ENCODE measurements around the gene MRPL55. TPM values are rescaled to one million over a fixed set of nuclear protein-coding genes. Genes with fewer than 3 reads are reported as not detected.

Gene MRPL55
- total and polyA plus RNA-seq, 2 of the 13 experiments (the other 11 are each of a cell fraction or from before 2014, with no cell fraction given) = 58.6 to 92.9 TPM

DNA sequence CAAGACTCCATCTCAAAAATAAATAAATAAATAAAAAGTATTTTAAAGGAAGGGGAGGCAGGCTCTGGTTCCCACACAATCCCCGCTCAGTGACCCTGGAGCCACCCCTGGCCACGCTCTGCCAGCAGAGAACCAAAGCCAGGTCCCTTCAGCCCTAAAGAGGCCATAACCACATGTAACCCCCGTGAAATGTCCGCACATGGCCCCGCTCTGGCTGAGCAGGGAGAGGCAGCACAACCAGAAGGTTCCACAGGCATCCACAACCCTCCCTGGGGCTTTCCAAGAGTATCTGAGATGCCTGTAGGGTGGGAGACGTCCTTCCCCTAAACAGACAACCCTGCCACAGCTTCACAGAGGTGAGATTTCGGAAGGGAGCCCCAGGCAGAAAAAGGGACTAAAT lies 28.0 kb downstream of the MRPL55 start:
- H3K4me3 ChIP-seq (replicated peaks in 1 of 3; ENCODE audit: insufficient read depth in 1 of 3, low read depth in 2 of 3, low read length in 3 of 3) = peak overlapping the region; percentile 70 to 93 (median 85)
- H3K4me1 ChIP-seq (ENCODE audit: insufficient read depth, low read length) = peaks cover 29% of the 10 kb centered on the region
- H3K4me2 ChIP-seq (ENCODE audit: low read depth, low read length) = peak overlapping the region; percentile 96
- peaks cover 48% of the 10 kb centered on the region for H3K79me2 ChIP-seq (ENCODE audit: insufficient read depth, low read length)
- in situ Hi-C loops (cut with HindIII; ENCODE audit: extremely low pct_ligation_motif_present, low pct_unique_long_range_greater_than_20kb) (no loop called here), intact Hi-C loops (cut with micrococcal nuclease; ENCODE audit: unreplicated experiment) (loop anchor here (10.0 kb wide), 1 partner anchor 1146 kb away; no protein-coding TSS in a partner anchor)
- POLR2A ChIA-PET = interaction anchor here (1.1 to 1.6 kb wide), 3 partner anchors 25 to 84 kb away, joined by 4 to 18 read pairs (median 6); partner anchors contain the start of gene IBA57
- FAIRE-seq = no peak
- H4K20me1 ChIP-seq (ENCODE audit: insufficient read depth, low read length) = peaks cover 29% of the 10 kb centered on the region
- WGBS (ENCODE audit: low lambda C conversion rate) = 66% methylated on average over 4 of the region's 7 CpGs
- H3K9me3 ChIP-seq (ENCODE audit: low read length) = no peaks in the 10 kb centered on the region
- peak overlapping the region; percentile 100 for H3K9ac ChIP-seq (ENCODE audit: insufficient read depth, low read depth, low read length)
- no peak for ATAC-seq
- peaks cover 0 to 3% of the 10 kb centered on the region in 2 experiments; a peak in 1 of 5 replicates for H3K27me3 ChIP-seq (ENCODE audit: control insufficient read depth in 1 of 2, insufficient read depth in 2 of 2, low read length in 2 of 2)
- peaks cover 0 to 7% of the 10 kb centered on the region in 2 experiments; a peak in 1 of 5 replicates for H3K36me3 ChIP-seq (replicated peaks in 1 of 2; ENCODE audit: control insufficient read depth in 1 of 2, insufficient read depth in 2 of 2, low read length in 2 of 2)
- no peak for TF ChIP-seq ATF7-NPFF (CRISPR knock-in tag; IDR thresholded peaks at IDR 0.05; ENCODE audit: low read depth)
- TF ChIP-seq, protein P1, sequence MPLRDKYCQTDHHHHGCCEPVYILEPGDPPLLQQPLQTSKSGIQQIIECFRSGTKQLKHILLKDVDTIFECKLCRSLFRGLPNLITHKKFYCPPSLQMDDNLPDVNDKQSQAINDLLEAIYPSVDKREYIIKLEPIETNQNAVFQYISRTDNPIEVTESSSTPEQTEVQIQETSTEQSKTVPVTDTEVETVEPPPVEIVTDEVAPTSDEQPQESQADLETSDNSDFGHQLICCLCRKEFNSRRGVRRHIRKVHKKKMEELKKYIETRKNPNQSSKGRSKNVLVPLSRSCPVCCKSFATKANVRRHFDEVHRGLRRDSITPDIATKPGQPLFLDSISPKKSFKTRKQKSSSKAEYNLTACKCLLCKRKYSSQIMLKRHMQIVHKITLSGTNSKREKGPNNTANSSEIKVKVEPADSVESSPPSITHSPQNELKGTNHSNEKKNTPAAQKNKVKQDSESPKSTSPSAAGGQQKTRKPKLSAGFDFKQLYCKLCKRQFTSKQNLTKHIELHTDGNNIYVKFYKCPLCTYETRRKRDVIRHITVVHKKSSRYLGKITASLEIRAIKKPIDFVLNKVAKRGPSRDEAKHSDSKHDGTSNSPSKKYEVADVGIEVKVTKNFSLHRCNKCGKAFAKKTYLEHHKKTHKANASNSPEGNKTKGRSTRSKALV (CRISPR knock-in tag; IDR thresholded peaks at IDR 0.05) = 0 out of 2 replicates have a peak, but pooled peaks have one; percentile 5
- no peak for TF ChIP-seq EP300 (IDR thresholded peaks at IDR 0.05; ENCODE audit: low read depth in 2 of 2, low read length in 2 of 2)
- TF ChIP-seq EP300 (CRISPR knock-in tag; IDR thresholded peaks at IDR 0.05; ENCODE audit: borderline replicate concordance) = no peak
- 0 out of 2 replicates have a peak, but pooled peaks have one; percentile 16 for TF ChIP-seq ZNF317 (CRISPR knock-in tag; IDR thresholded peaks at IDR 0.05)
- TF ChIP-seq ZNF350 (CRISPR knock-in tag; IDR thresholded peaks at IDR 0.05; ENCODE audit: borderline replicate concordance, low read depth) = no peak
- TF ChIP-seq THAP9 (CRISPR knock-in tag; IDR thresholded peaks at IDR 0.05; ENCODE audit: borderline replicate concordance) = no peak
- TF ChIP-seq ZNF7 (CRISPR knock-in tag; IDR thresholded peaks at IDR 0.05) = no peak
- TF ChIP-seq ZBTB21 (CRISPR knock-in tag; IDR thresholded peaks at IDR 0.05) = no peak
- TF ChIP-seq, protein P2, sequence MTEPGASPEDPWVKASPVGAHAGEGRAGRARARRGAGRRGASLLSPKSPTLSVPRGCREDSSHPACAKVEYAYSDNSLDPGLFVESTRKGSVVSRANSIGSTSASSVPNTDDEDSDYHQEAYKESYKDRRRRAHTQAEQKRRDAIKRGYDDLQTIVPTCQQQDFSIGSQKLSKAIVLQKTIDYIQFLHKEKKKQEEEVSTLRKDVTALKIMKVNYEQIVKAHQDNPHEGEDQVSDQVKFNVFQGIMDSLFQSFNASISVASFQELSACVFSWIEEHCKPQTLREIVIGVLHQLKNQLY (CRISPR knock-in tag; IDR thresholded peaks at IDR 0.05) = no peak
- TF ChIP-seq, protein P3, sequence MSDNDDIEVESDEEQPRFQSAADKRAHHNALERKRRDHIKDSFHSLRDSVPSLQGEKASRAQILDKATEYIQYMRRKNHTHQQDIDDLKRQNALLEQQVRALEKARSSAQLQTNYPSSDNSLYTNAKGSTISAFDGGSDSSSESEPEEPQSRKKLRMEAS (IDR thresholded peaks at IDR 0.05) = peak; percentile 8; the same call in 1 of the 2 replicates
- CTCF ChIA-PET (ENCODE audit: low intra/inter-chr PET ratio, low total read pairs) = no interaction called here
- no peak overlapping the region for H3K27ac ChIP-seq (ENCODE audit: extremely low read length, insufficient read depth, low read length)
- H2AFZ ChIP-seq (ENCODE audit: low read length) = no peak overlapping the region
- BruUV-seq (replicated peaks) = no TSS peak
- DNase-seq (ENCODE audit: low spot score) = no peak

All from HepG2 (cell line).